Right cardiac atrium (tissue), 5 donors: Measurements from ENCODE around the gene SUSD6. TPM values are rescaled to one million over a fixed set of nuclear protein-coding genes. Genes with fewer than 3 reads are reported as not detected.
"Not testable (repeated sequence)": the region's sequence is repeated elsewhere in the genome, so short reads cannot be mapped to it uniquely, and the experiment has no call there.

Experiments used
- ATAC-seq, 2 donors: fragments of 200-7000 bp; cut with Tn5 transposase; one replicate each; pipeline versions ENCODE4 v1.8.0 to v1.9.1; 2020; ENCODE audit warnings: moderate library complexity in 2 of 2, mild to moderate bottlenecking in 1 of 2
- DNase-seq, 3 donors: peaks; one replicate each; pipeline ENCODE4 v3.0.0-alpha.2; 2020
- H3K27ac ChIP-seq: one replicate; pipeline ENCODE4 v1.5.1; 2013; ENCODE audit warnings: mild to moderate bottlenecking, low read length, control low read depth, moderate library complexity
- H3K27me3 ChIP-seq: one replicate; pipeline ENCODE4 v1.6.1; 2013; ENCODE audit not compliant: control insufficient read depth, insufficient read depth
- H3K4me1 ChIP-seq: one replicate; pipeline ENCODE4 v1.6.1; 2013; ENCODE audit warnings: low read length; ENCODE audit not compliant: control insufficient read depth, insufficient read depth
- H3K4me3 ChIP-seq: one replicate; pipeline ENCODE4 v1.5.1; 2013; ENCODE audit warnings: low read length, control low read depth
- H3K9me3 ChIP-seq: one replicate; pipeline ENCODE4 v1.6.1; 2013; ENCODE audit warnings: low read length; ENCODE audit not compliant: control insufficient read depth
- WGBS: extraction: QIAGEN DNeasy Blood & Tissue Kit; methylation state at CpG from one replicate; pipeline ENCODE4 v1.1.7; 2013; 5-methylcytosine and 5-hydroxymethylcytosine counted together
- intact Hi-C, 4 donors: fragments of 100-400 bp; cut with DNase I; formaldehyde crosslinking; loops; one replicate each; pipeline versions ENCODE4 v1.11.0 to v1.14.0; 2022 to 2023
- polyA plus RNA-seq: library from polyadenylated mRNA; stranded (reverse); fragments of 200-250 nt; gene quantifications from one replicate; pipeline ENCODE4 v1.2.3, GENCODE V29; 2013
- total RNA-seq, 4 donors: library from RNA; stranded (reverse); fragmentation: NEBNext Ultra II Directional; extraction: Animal tissue kit (Norgen Biotek cat#: 25700); gene quantifications; one replicate each; pipeline ENCODE4 v1.2.1, GENCODE V29; 2021
- donor health status: healthy with polysubstance abuse.
- donor health status: DM: no; HTN: yes; CAD: no.
- donor health status: DM: no; HTN: no; CAD: no.
- donor health status: DM: no; HTN: yes; CAD: no; lungs with severe emphysema.
- donor health status: DM: yes; HTN: yes; CAD: no.

The SUSD6 gene
- total and polyA plus RNA-seq, 5 donors, result 9.1 to 25.9 (median 22.0) TPM

DNA sequence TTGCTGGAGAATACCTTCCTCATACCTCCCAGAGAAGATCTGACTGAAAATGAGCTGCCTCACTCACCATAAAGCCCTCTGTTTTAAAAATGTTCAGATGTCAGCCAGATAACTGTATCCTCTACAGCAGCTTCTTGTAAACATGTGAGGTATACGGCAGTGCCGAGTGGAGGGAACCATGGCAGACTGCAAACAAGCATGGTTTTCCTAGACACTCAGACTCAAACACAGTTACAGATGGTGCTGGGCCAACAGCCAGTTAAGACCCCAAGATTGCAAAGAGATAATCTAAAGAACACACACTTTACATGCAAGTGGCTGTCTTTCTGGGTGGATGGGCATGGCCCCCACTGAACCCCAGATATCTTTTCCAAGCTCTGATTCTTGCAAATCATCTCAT is 20.1 kb upstream of the SUSD6 start:
- Histone ChIP-seq H3K9me3 (no peaks in the 10 kb centered on the region), H3K27ac (no peak overlapping the region), H3K4me1 (peaks cover 4% of the 10 kb centered on the region), H3K4me3 (no peak overlapping the region), H3K27me3 (no peaks in the 10 kb centered on the region)
- no peak for DNase-seq
- WGBS, result 98% methylated on average over 2 of the region's 2 CpGs
- ATAC-seq, result no peak
- intact Hi-C loops, result no loop called here

- intact Hi-C loops, result no loop called here
- H3K9me3 ChIP-seq, result no peaks in the 10 kb centered on the region
- no peaks in the 10 kb centered on the region for H3K27me3 ChIP-seq
- no peaks in the 10 kb centered on the region for H3K4me1 ChIP-seq
- peak; percentile 61 to 79 (median 79) for DNase-seq
- WGBS, result 43% methylated on average over 6 of the region's 6 CpGs
- no peak overlapping the region for H3K4me3 ChIP-seq
- H3K27ac ChIP-seq, result no peak overlapping the region
- ATAC-seq, result peak; percentile 75 to 77
These were observed 18.2 kb upstream of the SUSD6 start for GRCh38 chr14:69593018-69593677.

DNA sequence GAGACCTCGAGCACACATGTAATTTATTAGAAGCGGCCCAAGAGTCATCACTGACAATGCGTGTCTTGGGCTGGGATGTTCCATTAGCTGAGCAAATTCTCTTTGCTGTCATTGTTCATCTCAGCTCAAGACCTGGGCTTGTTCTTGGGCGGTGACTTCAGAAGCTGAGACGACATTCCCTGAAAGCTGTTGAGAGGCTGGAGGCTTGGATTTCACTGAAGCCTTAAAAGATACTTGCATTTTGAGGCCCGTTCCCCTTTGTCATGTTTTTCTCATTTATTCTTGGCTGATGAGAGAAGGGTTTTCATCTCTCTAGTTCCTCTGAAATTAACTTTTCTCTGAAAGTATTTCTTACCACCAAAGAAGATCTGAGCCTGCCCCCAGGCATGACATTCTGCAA is 16.6 kb upstream of the SUSD6 start:
- 95% methylated on average over 6 of the region's 6 CpGs for WGBS
- no peaks in the 10 kb centered on the region for H3K9me3 ChIP-seq
- H3K27ac ChIP-seq, result no peak overlapping the region
- intact Hi-C loops, result no loop called here
- ATAC-seq (no peak), DNase-seq (no peak)
- H3K4me1 ChIP-seq, result no peaks in the 10 kb centered on the region
- no peaks in the 10 kb centered on the region for H3K27me3 ChIP-seq
- H3K4me3 ChIP-seq, result no peak overlapping the region

- no peaks in the 10 kb centered on the region for H3K9me3 ChIP-seq
- no peaks in the 10 kb centered on the region for H3K27me3 ChIP-seq
- intact Hi-C loops, result no loop called here
- H3K4me1 ChIP-seq, result no peaks in the 10 kb centered on the region
- no peak overlapping the region for H3K27ac ChIP-seq
- DNase-seq (no peak), ATAC-seq (no peak)
- 97% methylated on average over 5 of the region's 5 CpGs for WGBS
- no peak overlapping the region for H3K4me3 ChIP-seq
These were observed 16.1 kb upstream of the SUSD6 start for GRCh38 chr14:69595336-69595735.

- H3K4me1 ChIP-seq, ATAC-seq, DNase-seq, H3K27ac ChIP-seq, H3K4me3 ChIP-seq, intact Hi-C loops, H3K27me3 ChIP-seq, H3K9me3 ChIP-seq: not testable (repeated sequence)
- 82% methylated on average over 5 of the region's 5 CpGs for WGBS
These were observed 12.0 kb upstream of the SUSD6 start for GRCh38 chr14:69599431-69599830.

DNA sequence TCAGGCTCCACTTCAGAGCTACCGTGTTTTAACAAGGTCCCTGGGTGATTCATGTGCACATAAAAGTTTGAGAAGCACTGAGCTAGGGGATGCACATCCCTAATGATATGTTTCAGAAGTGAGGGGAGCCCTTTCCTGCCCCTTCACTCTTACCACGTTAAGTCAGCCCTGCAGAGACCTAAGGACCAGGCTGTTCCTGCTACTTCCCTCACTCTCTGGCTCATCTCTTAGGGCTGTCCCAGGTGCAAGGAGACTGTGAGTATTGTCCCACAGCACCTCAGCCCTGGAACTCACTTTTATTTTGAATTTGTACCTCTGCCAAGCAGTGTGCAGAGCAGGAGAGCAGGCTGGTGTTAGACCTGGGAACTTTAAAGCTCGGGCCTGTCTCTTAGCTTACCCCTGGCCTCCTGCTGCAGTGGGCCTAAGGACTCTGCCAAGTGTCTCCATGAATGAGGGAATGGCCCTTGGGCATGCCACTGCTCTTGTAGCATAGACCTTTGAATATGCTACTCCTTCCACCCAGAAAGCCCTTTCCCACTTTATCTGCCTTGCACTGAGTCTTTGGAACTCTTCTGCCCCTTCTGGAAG is 11.0 kb upstream of the SUSD6 start:
- Histone ChIP-seq H3K27me3 (no peaks in the 10 kb centered on the region), H3K4me3 (no peak overlapping the region), H3K27ac (no peak overlapping the region), H3K4me1 (no peaks in the 10 kb centered on the region), H3K9me3 (no peaks in the 10 kb centered on the region)
- 84% methylated on average over 3 of the region's 3 CpGs for WGBS
- intact Hi-C loops, result loop anchor here in 1 of 4 donors (5.0 kb wide), 1 partner anchor 127 kb away; no protein-coding TSS in a partner anchor
- no peak for DNase-seq
- ATAC-seq, result no peak

DNA sequence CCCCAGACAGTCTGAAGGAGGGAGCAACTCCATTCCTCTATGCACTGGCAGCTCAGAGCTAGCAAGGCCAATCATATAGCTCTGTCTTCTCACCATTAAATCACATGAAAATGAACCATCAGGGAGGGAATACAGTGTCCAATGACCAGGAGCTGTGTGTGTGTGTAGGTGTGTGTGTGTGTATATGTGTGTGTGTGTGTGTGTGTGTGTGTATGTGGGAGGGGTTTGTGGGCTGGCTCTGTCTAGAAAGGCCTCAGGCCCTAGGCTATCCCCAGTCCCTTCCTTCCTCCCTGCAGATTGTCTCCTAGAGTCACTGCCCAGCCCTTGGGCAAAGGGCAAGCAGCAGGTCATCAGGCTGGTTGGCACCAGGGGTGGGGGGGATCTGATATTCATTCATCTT is 5.7 kb upstream of the SUSD6 start:
- no peaks in the 10 kb centered on the region for H3K27me3 ChIP-seq
- ATAC-seq, result no peak
- H3K4me3 ChIP-seq, result no peak overlapping the region
- peaks cover 7% of the 10 kb centered on the region for H3K4me1 ChIP-seq
- no peaks in the 10 kb centered on the region for H3K9me3 ChIP-seq
- no peak overlapping the region for H3K27ac ChIP-seq
- no peak for DNase-seq
- intact Hi-C loops, result loop anchor here in 1 of 4 donors (2.0 kb wide), 1 partner anchor 121 kb away; no protein-coding TSS in a partner anchor

- no peak for ATAC-seq
- Histone ChIP-seq H3K27me3 (no peaks in the 10 kb centered on the region), H3K4me3 (no peak overlapping the region), H3K9me3 (no peaks in the 10 kb centered on the region), H3K4me1 (peaks cover 8% of the 10 kb centered on the region), H3K27ac (no peak overlapping the region)
- intact Hi-C loops, result no loop called here
- no peak for DNase-seq
- WGBS, result 83% methylated on average over 5 of the region's 5 CpGs
These were observed 4.9 kb upstream of the SUSD6 start for GRCh38 chr14:69606258-69607184.

GRCh38 chr14:69610020-69610873 is 1.1 kb upstream of the SUSD6 start:
- ATAC-seq, result peak in 1 of 2 donors; percentile 1

GRCh38 chr14:69610874-69611171 is 573 bp upstream of the SUSD6 start:
- peak overlapping the region; percentile 83 for H3K27ac ChIP-seq
- H3K4me1 ChIP-seq, result peaks cover 20% of the 10 kb centered on the region
- intact Hi-C loops, result loop anchor here in 1 of 4 donors (5.0 kb wide), 1 partner anchor 101 kb away; no protein-coding TSS in a partner anchor
- no peaks in the 10 kb centered on the region for H3K27me3 ChIP-seq
- DNase-seq, result no peak
- peak overlapping the region; percentile 98 for H3K4me3 ChIP-seq
- no peak for ATAC-seq
- H3K9me3 ChIP-seq, result no peaks in the 10 kb centered on the region
- 15% methylated on average over 8 of the region's 8 CpGs for WGBS

More at GRCh38 chr14:69610020-69610873, 1.1 kb upstream of the SUSD6 start:
- WGBS, result 53% methylated on average over 8 of the region's 8 CpGs
- H3K4me3 ChIP-seq, result peak overlapping the region; percentile 98
- peak overlapping the region; percentile 83 for H3K27ac ChIP-seq
- no peak for DNase-seq
- H3K4me1 ChIP-seq, result peaks cover 17% of the 10 kb centered on the region
- intact Hi-C loops, result loop anchor here in 1 of 4 donors (5.0 kb wide), 1 partner anchor 102 kb away; no protein-coding TSS in a partner anchor
- H3K27me3 ChIP-seq, result no peaks in the 10 kb centered on the region
- H3K9me3 ChIP-seq, result no peaks in the 10 kb centered on the region
